MM.1S (cell line): ENCODE results near the gene TRAF3IP1.

Experiments
- EZH2 ChIP-seq: fragments of 300-600 bp; sonication (generic); optimal IDR thresholded peaks from 2 replicates; pipeline ENCODE3; 2017; ENCODE audit warnings: low read depth, mild to moderate bottlenecking, antibody characterized with exemption, low read length, mixed read lengths
- TF ChIP-seq, protein P1 (sequence below): fragments of 300-600 bp; sonication (generic); IDR thresholded peaks from 2 replicates; pipeline ENCODE4 v1.5.1; 2016; ENCODE audit warnings: antibody characterized with exemption, low read length, mixed read lengths

DNA sequence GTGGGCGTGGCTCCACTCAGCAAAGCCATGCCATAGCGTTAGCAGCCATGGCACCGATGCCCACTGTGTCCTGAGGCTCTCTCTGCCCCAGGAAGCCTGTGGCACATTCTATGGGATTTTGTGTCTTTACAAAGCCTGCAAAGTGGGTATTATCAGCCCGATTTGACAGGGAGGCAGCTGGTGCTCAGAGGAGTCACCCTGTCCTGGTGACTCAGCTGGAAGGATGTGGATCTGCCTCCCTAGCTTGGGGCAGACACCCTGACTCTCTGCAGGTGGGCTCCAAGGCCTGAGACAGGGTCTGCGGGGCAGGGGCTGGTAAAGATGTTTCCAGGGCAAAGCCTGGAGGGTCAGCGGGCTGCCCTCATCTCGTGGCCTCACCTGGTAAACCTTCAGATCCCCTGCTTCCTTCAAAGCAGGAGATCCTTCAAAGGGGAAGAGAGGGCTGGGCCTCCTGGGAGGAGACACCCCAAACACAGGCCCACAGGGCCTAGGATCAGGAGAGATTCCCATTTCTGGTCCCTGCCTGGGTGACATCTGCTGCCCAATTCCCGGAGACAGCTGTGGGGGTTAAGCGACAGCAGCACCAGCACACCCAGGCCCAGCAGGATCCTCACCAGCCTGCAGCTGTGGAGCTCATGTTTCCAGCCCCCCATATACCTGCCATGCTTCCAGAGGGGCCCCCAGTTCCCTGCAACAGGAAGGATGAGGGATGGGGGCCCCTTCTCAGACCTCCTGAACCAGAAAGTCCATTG, 103.4 kb downstream of the TRAF3IP1 start:
- TF ChIP-seq, protein P1, sequence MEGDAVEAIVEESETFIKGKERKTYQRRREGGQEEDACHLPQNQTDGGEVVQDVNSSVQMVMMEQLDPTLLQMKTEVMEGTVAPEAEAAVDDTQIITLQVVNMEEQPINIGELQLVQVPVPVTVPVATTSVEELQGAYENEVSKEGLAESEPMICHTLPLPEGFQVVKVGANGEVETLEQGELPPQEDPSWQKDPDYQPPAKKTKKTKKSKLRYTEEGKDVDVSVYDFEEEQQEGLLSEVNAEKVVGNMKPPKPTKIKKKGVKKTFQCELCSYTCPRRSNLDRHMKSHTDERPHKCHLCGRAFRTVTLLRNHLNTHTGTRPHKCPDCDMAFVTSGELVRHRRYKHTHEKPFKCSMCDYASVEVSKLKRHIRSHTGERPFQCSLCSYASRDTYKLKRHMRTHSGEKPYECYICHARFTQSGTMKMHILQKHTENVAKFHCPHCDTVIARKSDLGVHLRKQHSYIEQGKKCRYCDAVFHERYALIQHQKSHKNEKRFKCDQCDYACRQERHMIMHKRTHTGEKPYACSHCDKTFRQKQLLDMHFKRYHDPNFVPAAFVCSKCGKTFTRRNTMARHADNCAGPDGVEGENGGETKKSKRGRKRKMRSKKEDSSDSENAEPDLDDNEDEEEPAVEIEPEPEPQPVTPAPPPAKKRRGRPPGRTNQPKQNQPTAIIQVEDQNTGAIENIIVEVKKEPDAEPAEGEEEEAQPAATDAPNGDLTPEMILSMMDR = no peak
- no peak for TF ChIP-seq EZH2
